HepG2 (cell line): ENCODE measurements around the gene DNAJC1. TPM values are rescaled to one million over a fixed set of nuclear protein-coding genes. Genes with fewer than 3 reads are reported as not detected.
A peak's percentile ranks its signal among the peaks of the same experiment; 100 is the strongest.
"Not testable (repeated sequence)": the region's sequence is repeated elsewhere in the genome, so short reads cannot be mapped to it uniquely, and the experiment has no call there.

Experiments used
- ATAC-seq: fragments of 200-7000 bp; cut with Tn5 transposase; 3 replicates; pipeline ENCODE4 v1.9.1; 2020; ENCODE audit warnings: mild to moderate bottlenecking, moderate library complexity
- BruUV-seq: library from RNA; stranded (reverse); fragments of 400-500 nt; replicated peaks from 2 replicates; lab custom pipeline; 2021; lab: Mats Ljungman, UMichigan
- CTCF ChIA-PET: fragments of 300-600 bp; formaldehyde crosslinking; extraction: SDS; loops from one replicate; lab custom pipeline; 2021; ENCODE audit warnings: low total read pairs, inconsistent platforms, low intra/inter-chr PET ratio; lab: Yijun Ruan, JAX
- POLR2A ChIA-PET: fragments of 350-600 bp; sonication (Branson Sonifier 250); formaldehyde crosslinking; loops from one replicate; lab custom pipeline; 2020; ENCODE audit warnings: antibody characterized with exemption, inconsistent platforms; lab: Yijun Ruan, JAX
- DNase-seq: peaks from one replicate; pipeline ENCODE4 v3.0.0-alpha.2; 2015; ENCODE audit warnings: low spot score
- FAIRE-seq: peaks from 3 replicates; lab custom pipeline; 2011; peaks lifted over from hg19 to GRCh38; lab: Jason Lieb, UNC
- H2AFZ ChIP-seq: one replicate; pipeline ENCODE4 v1.6.1; 2011; ENCODE audit warnings: low read length, inconsistent platforms
- H3K27ac ChIP-seq: fragments of 300-600 bp; 3 replicates; pipeline ENCODE4 v1.8.0; 2011; ENCODE audit warnings: mixed run types, mild to moderate bottlenecking, mixed read lengths, low read length, inconsistent platforms; ENCODE audit not compliant: insufficient read depth; ENCODE audit errors: extremely low read length
- H3K27me3 ChIP-seq, 2 experiments: fragments of 200-600 bp in 1 of 2; 2 replicates in 1 of 2; 3 replicates in 1 of 2; pipeline versions ENCODE4 v1.6.0 to v1.8.0; 2011; ENCODE audit warnings: low read length in 2 of 2, mild to moderate bottlenecking in 2 of 2, moderate library complexity in 2 of 2, inconsistent platforms in 1 of 2; ENCODE audit not compliant: insufficient read depth in 2 of 2, control insufficient read depth in 1 of 2
- H3K36me3 ChIP-seq, 2 experiments: fragments of 200-600 bp in 1 of 2; replicated peaks in 1 of 2; 2 replicates in 1 of 2; 3 replicates in 1 of 2; pipeline versions ENCODE4 v1.5.1 to v1.8.0; 2011; ENCODE audit warnings: low read length in 2 of 2, inconsistent platforms in 1 of 2; ENCODE audit not compliant: insufficient read depth in 2 of 2, control insufficient read depth in 1 of 2
- H3K4me1 ChIP-seq: 2 replicates; pipeline ENCODE4 v1.5.1; 2012; ENCODE audit warnings: low read length, inconsistent platforms; ENCODE audit not compliant: insufficient read depth
- H3K4me2 ChIP-seq: 2 replicates; pipeline ENCODE4 v1.6.0; 2011; ENCODE audit warnings: low read depth, low read length, inconsistent platforms
- H3K4me3 ChIP-seq, 3 experiments: fragments of 200-600 bp in 1 of 3; sonication (generic), shearing (Covaris generic) in 1 of 3; replicated peaks in 1 of 3; 2 replicates each; pipeline ENCODE4 v1.5.1; 2011 to 2016; ENCODE audit warnings: low read length in 3 of 3, inconsistent platforms in 2 of 3, low read depth in 2 of 3, mild to moderate bottlenecking in 2 of 3, control low read depth in 1 of 3, mixed read lengths in 1 of 3; ENCODE audit not compliant: insufficient read depth in 1 of 3
- H3K79me2 ChIP-seq: one replicate; pipeline ENCODE4 v1.6.1; 2011; ENCODE audit warnings: low read length, inconsistent platforms; ENCODE audit not compliant: insufficient read depth
- H3K9ac ChIP-seq: 2 replicates; pipeline ENCODE4 v1.6.0; 2011; ENCODE audit warnings: mild to moderate bottlenecking, low read depth, low read length, inconsistent platforms; ENCODE audit not compliant: insufficient read depth
- H3K9me3 ChIP-seq: 2 replicates; pipeline ENCODE4 v1.5.1; 2012; ENCODE audit warnings: mild to moderate bottlenecking, low read length
- H4K20me1 ChIP-seq: 2 replicates; pipeline ENCODE4 v1.6.0; 2011; ENCODE audit warnings: inconsistent platforms, mild to moderate bottlenecking, low read length, moderate library complexity; ENCODE audit not compliant: insufficient read depth
- CBX2 ChIP-seq, 2 experiments: fragments of 200-600 bp in 1 of 2; sonication (generic); formaldehyde crosslinking in 1 of 2; IDR thresholded peaks; 2 replicates each; pipeline versions ENCODE4 v1.7.0 to v1.8.1; 2018 to 2022; ENCODE audit warnings: low read depth in 2 of 2, low read length in 1 of 2, mild to moderate bottlenecking in 1 of 2, missing genetic modification reagents in 1 of 2
- HDAC2 ChIP-seq: sonication (generic); formaldehyde crosslinking; IDR thresholded peaks from 2 replicates; pipeline ENCODE4 v1.4.0; 2020; ENCODE audit warnings: missing genetic modification reagents
- KLF13 ChIP-seq: sonication (generic); formaldehyde crosslinking; IDR thresholded peaks from 2 replicates; pipeline ENCODE4 v1.4.0; 2020; ENCODE audit warnings: mild to moderate bottlenecking, missing genetic modification reagents
- RXRA ChIP-seq: sonication (generic); formaldehyde crosslinking; IDR thresholded peaks from 2 replicates; pipeline ENCODE4 v1.5.1; 2020; ENCODE audit warnings: missing genetic modification reagents
- ZNF24 ChIP-seq: fragments of 450-650 bp; IDR thresholded peaks from 2 replicates; pipeline ENCODE4 v1.6.1; 2017; ENCODE audit warnings: antibody characterized with exemption, mild to moderate bottlenecking
- ZNF317 ChIP-seq: sonication (generic); formaldehyde crosslinking; IDR thresholded peaks from 2 replicates; pipeline ENCODE4 v1.5.0; 2020; ENCODE audit warnings: mild to moderate bottlenecking, missing genetic modification reagents
- ZSCAN29 ChIP-seq: sonication (generic); formaldehyde crosslinking; conservative IDR thresholded peaks from 2 replicates; pipeline ENCODE4 v1.4.0; 2020; ENCODE audit warnings: mild to moderate bottlenecking, missing genetic modification reagents
- WGBS: methylation state at CpG from one replicate; pipeline ENCODE4 v1.1.6; 2017; ENCODE audit warnings: low lambda C conversion rate; 5-methylcytosine and 5-hydroxymethylcytosine counted together
- in situ Hi-C: cut with HindIII; loops from 2 replicates; pipeline ENCODE4 v1.10.0; 2017; ENCODE audit warnings: low pct_unique_long_range_greater_than_20kb; ENCODE audit not compliant: extremely low pct_ligation_motif_present
- intact Hi-C: fragments of 100-400 bp; cut with micrococcal nuclease; formaldehyde crosslinking; loops from one replicate; pipeline ENCODE4 v1.10.0; 2022; ENCODE audit not compliant: unreplicated experiment
- polyA plus RNA-seq, 8 experiments: library from polyadenylated mRNA; depleted of rRNA in 3 of 8; stranded (reverse) in 7 of 8; unstranded in 1 of 8; fragments of >200 nt; fragmentation: Illumina TruSeq in 4 of 8; extraction: Trizol in 4 of 8; gene quantifications; 2 replicates each; pipeline versions ENCODE4 v1.2.1 to v1.2.3, GENCODE V29; 2011 to 2016; ENCODE audit warnings: low read depth in 4 of 8, missing spikeins in 1 of 8, mixed read lengths in 1 of 8; ENCODE audit not compliant: insufficient read depth in 1 of 8
- total RNA-seq, 5 experiments: library from RNA; depleted of rRNA; stranded (reverse); fragments of >200 nt; fragmentation: Illumina TruSeq; extraction: Trizol; gene quantifications; 2 replicates each; pipeline ENCODE4 v1.2.3, GENCODE V29; 2016; ENCODE audit warnings: low read depth in 1 of 5

DNAJC1 gene
- total and polyA plus RNA-seq, 2 of the 13 experiments (the other 11 are each of a cell fraction or from before 2014, with no cell fraction given) = 9.9 to 16.6 TPM

GRCh38 chr10:21873198-21873597, 130.3 kb downstream of the DNAJC1 start:
- H3K4me3 ChIP-seq = no peak overlapping the region
- TF ChIP-seq HDAC2 = no peak
- peak; percentile 96 for TF ChIP-seq ZNF317 (CRISPR knock-in tag)
- no peak for TF ChIP-seq KLF13
- no peak for TF ChIP-seq ZNF24
- no peak for TF ChIP-seq ZSCAN29
- TF ChIP-seq CBX2 (IDR thresholded peaks at IDR 0.05; ENCODE audit: low read depth, low read length) = no peak
- no peak for TF ChIP-seq CBX2 (CRISPR knock-in tag; IDR thresholded peaks at IDR 0.05; ENCODE audit: low read depth)
- no peak for TF ChIP-seq RXRA (CRISPR knock-in tag)
- H3K27me3 ChIP-seq = no peaks in the 10 kb centered on the region
- peaks cover 8% of the 10 kb centered on the region; the same call in 1 of the 2 replicates for H3K9me3 ChIP-seq
- no peaks in the 10 kb centered on the region for H3K4me1 ChIP-seq
- in situ Hi-C loops = no loop called here
- BruUV-seq = no TSS peak
- no peak overlapping the region for H3K4me2 ChIP-seq
- CTCF ChIA-PET = no interaction called here
- WGBS = 94% methylated on average over 5 of the region's 5 CpGs
- ATAC-seq (no peak), FAIRE-seq (no peak), DNase-seq (no peak)
- H4K20me1 ChIP-seq = no peaks in the 10 kb centered on the region
- POLR2A ChIA-PET = no interaction called here
- intact Hi-C loops = no loop called here
- no peak overlapping the region for H2AFZ ChIP-seq
- H3K27ac ChIP-seq = no peak overlapping the region
- no peaks in the 10 kb centered on the region for H3K36me3 ChIP-seq
- no peak overlapping the region for H3K9ac ChIP-seq
- H3K79me2 ChIP-seq = no peaks in the 10 kb centered on the region

- CTCF ChIA-PET = not testable (repeated sequence)
Observed at GRCh38 chr10:21872771-21873170, 130.8 kb downstream of the DNAJC1 start.

More at GRCh38 chr10:21872771-21873170, 130.8 kb downstream of the DNAJC1 start:
- H3K27me3 ChIP-seq, BruUV-seq, H3K27ac ChIP-seq, H3K4me2 ChIP-seq, H3K9ac ChIP-seq, DNase-seq, intact Hi-C loops, in situ Hi-C loops, H3K36me3 ChIP-seq, H3K4me1 ChIP-seq, H2AFZ ChIP-seq, FAIRE-seq, H3K9me3 ChIP-seq, H3K4me3 ChIP-seq, ATAC-seq, POLR2A ChIA-PET, H4K20me1 ChIP-seq, H3K79me2 ChIP-seq: not testable (repeated sequence)
- WGBS = 95% methylated on average over 11 of the region's 11 CpGs
